Endodermal cell (in vitro differentiated cells): ENCODE measurements around the gene SLC36A3. TPM values are rescaled to one million over a fixed set of nuclear protein-coding genes. Genes with fewer than 3 reads are reported as not detected.

Experiments
- DNase-seq: peaks from one replicate; pipeline ENCODE4 v3.0.0-alpha.2; 2017
- H3K27ac ChIP-seq: 2 replicates; pipeline ENCODE4 v1.5.1; 2013; ENCODE audit warnings: mild to moderate bottlenecking, low read depth, low read length, moderate library complexity
- H3K27me3 ChIP-seq: 2 replicates; pipeline ENCODE4 v1.6.1; 2013; ENCODE audit warnings: mild to moderate bottlenecking, low read length, moderate library complexity; ENCODE audit not compliant: insufficient read depth, control insufficient read depth, poor library complexity, severe bottlenecking
- H3K36me3 ChIP-seq: 2 replicates; pipeline ENCODE4 v1.7.0; 2013; ENCODE audit warnings: mild to moderate bottlenecking, low read length, moderate library complexity; ENCODE audit not compliant: control insufficient read depth, insufficient read depth
- H3K4me1 ChIP-seq: one replicate; pipeline ENCODE4 v1.7.0; 2013; ENCODE audit warnings: low read length; ENCODE audit not compliant: control insufficient read depth, insufficient read depth
- H3K4me3 ChIP-seq: 2 replicates; pipeline ENCODE4 v1.5.1; 2013; ENCODE audit warnings: mild to moderate bottlenecking, low read length, moderate library complexity
- H3K9ac ChIP-seq: 2 replicates; pipeline ENCODE4 v1.6.1; 2013; ENCODE audit warnings: mild to moderate bottlenecking, low read length, moderate library complexity; ENCODE audit not compliant: poor library complexity, severe bottlenecking; ENCODE audit errors: extremely low read depth
- H3K9me3 ChIP-seq: 2 replicates; pipeline ENCODE4 v1.6.1; 2013; ENCODE audit warnings: mild to moderate bottlenecking, low read length, moderate library complexity; ENCODE audit not compliant: control insufficient read depth
- H3K27ac Mint-ChIP-seq: 2 replicates; pipeline ENCODE4 v1.8.0; 2020; ENCODE audit warnings: mixed read lengths
- H3K27me3 Mint-ChIP-seq: 2 replicates; pipeline ENCODE4 v1.8.0; 2021; ENCODE audit warnings: mild to moderate bottlenecking, mixed read lengths; ENCODE audit not compliant: insufficient read depth
- H3K36me3 Mint-ChIP-seq: 2 replicates; pipeline ENCODE4 v1.8.0; 2020; ENCODE audit warnings: low read depth, mixed read lengths
- H3K4me1 Mint-ChIP-seq: 2 replicates; pipeline ENCODE4 v1.8.0; 2020; ENCODE audit warnings: mixed read lengths
- H3K4me3 Mint-ChIP-seq: 2 replicates; pipeline ENCODE4 v1.8.0; 2020; ENCODE audit warnings: mild to moderate bottlenecking, moderate library complexity, mixed read lengths
- H3K9me3 Mint-ChIP-seq: 2 replicates; pipeline ENCODE4 v1.8.0; 2020; ENCODE audit warnings: mild to moderate bottlenecking, mixed read lengths
- WGBS, 2 experiments: methylation state at CpG; one replicate each; pipeline versions ENCODE4 v1.1.5 to v1.1.7; 2013; ENCODE audit warnings: missing lambda C conversion rate in 2 of 2, mixed read lengths in 1 of 2; ENCODE audit not compliant: insufficient coverage in 1 of 2, insufficient read length in 1 of 2; 5-methylcytosine and 5-hydroxymethylcytosine counted together
- total RNA-seq, 2 donors: library from RNA; stranded (reverse); fragmentation: NEBNext Ultra II Directional in 1 of 2; extraction: Animal tissue kit (Norgen Biotek cat#: 25700) in 1 of 2; gene quantifications; 2 replicates in 1 of 2; 3 replicates in 1 of 2; pipeline ENCODE4 v1.2.1, GENCODE V29; 2021
- TF ChIP-seq, protein P1 (sequence below): fragments of 200-600 bp; sonication (generic); conservative IDR thresholded peaks from 2 replicates; pipeline ENCODE4 v1.5.0; 2021; ENCODE audit warnings: antibody characterized with exemption, mild to moderate bottlenecking

SLC36A3 gene
- total RNA-seq, 2 donors from 2014 or later: not detected

DNA sequence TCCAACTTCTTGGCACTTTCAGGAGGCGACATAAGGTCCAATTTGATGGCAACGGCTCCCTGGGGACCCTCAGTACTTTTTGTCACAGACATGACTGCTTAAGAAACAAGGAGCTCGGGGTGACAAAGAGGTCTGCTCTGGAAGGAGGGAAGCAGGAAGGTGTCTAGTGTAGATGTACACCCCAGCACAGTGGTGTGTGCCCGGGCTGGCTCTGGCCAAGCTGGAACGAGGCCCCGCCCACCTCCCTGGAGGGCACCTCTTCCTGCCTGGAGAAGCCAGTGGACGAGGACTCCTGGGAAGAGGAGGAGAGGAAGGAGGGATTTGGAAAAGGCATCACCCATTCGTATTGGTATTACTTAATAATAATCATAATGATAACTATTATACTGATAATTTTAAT, 43.8 kb upstream of the SLC36A3 start, which contains the start of gene SLC36A2:
TSS of gene SLC36A2 (minus strand) at position 191 of the 400 bp plus-strand sequence. CDS start at position 92, 99 bp downstream.
- TF ChIP-seq, protein P1, sequence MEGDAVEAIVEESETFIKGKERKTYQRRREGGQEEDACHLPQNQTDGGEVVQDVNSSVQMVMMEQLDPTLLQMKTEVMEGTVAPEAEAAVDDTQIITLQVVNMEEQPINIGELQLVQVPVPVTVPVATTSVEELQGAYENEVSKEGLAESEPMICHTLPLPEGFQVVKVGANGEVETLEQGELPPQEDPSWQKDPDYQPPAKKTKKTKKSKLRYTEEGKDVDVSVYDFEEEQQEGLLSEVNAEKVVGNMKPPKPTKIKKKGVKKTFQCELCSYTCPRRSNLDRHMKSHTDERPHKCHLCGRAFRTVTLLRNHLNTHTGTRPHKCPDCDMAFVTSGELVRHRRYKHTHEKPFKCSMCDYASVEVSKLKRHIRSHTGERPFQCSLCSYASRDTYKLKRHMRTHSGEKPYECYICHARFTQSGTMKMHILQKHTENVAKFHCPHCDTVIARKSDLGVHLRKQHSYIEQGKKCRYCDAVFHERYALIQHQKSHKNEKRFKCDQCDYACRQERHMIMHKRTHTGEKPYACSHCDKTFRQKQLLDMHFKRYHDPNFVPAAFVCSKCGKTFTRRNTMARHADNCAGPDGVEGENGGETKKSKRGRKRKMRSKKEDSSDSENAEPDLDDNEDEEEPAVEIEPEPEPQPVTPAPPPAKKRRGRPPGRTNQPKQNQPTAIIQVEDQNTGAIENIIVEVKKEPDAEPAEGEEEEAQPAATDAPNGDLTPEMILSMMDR: no peak
- H3K27me3 ChIP-seq: no peaks in the 10 kb centered on the region
- no peak within 1 kb of the TSS for H3K9ac ChIP-seq
- no peaks in the 10 kb centered on the region for H3K36me3 Mint-ChIP-seq
- peaks cover 35% of the 10 kb centered on the region for H3K4me1 ChIP-seq
- peaks cover 50% of the 10 kb centered on the region for H3K4me1 Mint-ChIP-seq
- peaks cover 16% of the 10 kb centered on the region for H3K27me3 Mint-ChIP-seq
- H3K27ac Mint-ChIP-seq: peak within 1 kb of the TSS; percentile 90
- DNase-seq: no peak
- no peak within 1 kb of the TSS for H3K27ac ChIP-seq
- H3K9me3 Mint-ChIP-seq: peaks cover 6% of the 10 kb centered on the region
- peak within 1 kb of the TSS; percentile 1 for H3K4me3 Mint-ChIP-seq
- no peak within 1 kb of the TSS for H3K4me3 ChIP-seq
- no peaks in the 10 kb centered on the region for H3K36me3 ChIP-seq
- 88 to 93% methylated on average over 5 to 7 of the region's 8 CpGs for WGBS, 2 experiments
- peaks cover 16% of the 10 kb centered on the region for H3K9me3 ChIP-seq

DNA sequence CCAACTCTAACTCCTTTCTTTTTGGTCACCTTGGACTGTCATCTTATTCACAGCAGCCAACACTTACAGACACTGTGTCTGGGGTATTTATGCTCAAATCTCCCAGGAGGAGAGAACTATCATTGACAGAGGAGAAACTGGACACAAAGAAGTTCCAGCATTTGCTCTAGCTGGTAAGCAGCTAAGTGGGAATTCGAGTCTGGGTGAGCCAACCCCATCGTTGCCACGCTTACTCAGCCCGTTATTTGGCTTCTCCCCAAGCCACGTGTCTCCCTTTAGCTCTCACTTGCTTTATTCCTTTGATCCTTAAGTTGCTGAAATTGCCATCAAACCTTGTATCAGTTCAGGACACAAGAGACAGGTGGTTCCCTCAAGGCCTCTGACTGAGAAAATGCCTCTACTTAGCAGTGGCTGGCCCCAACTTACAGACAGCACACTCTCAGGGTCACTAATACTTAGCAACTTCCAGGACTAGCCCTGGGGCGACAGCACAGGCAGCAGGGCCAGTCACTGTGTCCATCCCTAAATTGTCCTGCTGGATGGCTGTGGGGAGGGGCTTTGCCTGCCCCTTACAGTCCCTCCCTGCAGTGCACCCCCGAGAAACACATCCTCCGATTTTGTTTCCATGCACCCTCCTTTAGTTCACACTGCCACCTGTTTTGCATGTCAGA, 42.4 kb upstream of the SLC36A3 start:
- Histone ChIP-seq H3K27me3 (no peaks in the 10 kb centered on the region), H3K9ac (no peak overlapping the region), H3K4me3 (no peak overlapping the region), H3K27ac (no peak overlapping the region), H3K36me3 (no peaks in the 10 kb centered on the region), H3K4me1 (peaks cover 35% of the 10 kb centered on the region), H3K9me3 (peaks cover 2% of the 10 kb centered on the region)
- H3K27me3 Mint-ChIP-seq: peaks cover 20% of the 10 kb centered on the region
- H3K9me3 Mint-ChIP-seq: no peaks in the 10 kb centered on the region
- TF ChIP-seq, protein P1: no peak
- H3K36me3 Mint-ChIP-seq: no peaks in the 10 kb centered on the region
- no peak for DNase-seq
- no peak overlapping the region for H3K4me3 Mint-ChIP-seq
- H3K4me1 Mint-ChIP-seq: peaks cover 52% of the 10 kb centered on the region
- H3K27ac Mint-ChIP-seq: peak overlapping the region; percentile 3
- 76 to 85% methylated on average over 8 of the region's 8 CpGs for WGBS, 2 experiments

DNA sequence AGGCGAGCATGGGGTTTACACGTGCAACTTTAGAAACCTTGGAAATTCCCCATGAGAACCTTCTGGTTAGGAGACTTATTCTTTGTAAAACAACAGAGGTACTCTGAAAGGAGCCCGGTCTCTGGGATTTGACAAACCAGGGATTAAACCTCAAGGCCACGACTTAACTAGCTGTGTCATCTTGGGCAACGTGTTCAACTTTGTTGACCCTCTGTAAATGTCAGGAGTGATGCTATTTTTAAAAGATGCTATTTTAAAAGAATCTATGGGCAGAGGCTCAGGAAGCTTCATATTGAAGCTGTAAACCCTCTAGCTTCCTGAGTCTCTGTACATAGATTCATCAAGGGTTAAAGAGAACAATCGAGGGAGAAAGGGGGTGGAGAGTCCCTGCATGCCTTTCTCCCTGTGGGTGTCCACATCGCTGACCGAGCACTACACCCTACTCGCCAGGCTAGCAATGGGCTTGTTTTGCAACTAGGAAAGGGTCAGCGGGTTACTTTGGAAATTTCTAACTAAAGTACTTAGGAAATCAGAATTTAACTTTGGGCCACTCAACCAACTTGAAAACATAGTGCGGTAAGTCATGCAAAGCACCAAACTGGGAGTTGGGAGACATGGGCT, 41.7 kb upstream of the SLC36A3 start:
- no peak for DNase-seq
- Mint-ChIP-seq H3K36me3 (no peaks in the 10 kb centered on the region), H3K27me3 (peaks cover 22% of the 10 kb centered on the region), H3K9me3 (no peaks in the 10 kb centered on the region), H3K4me1 (peaks cover 51% of the 10 kb centered on the region), H3K4me3 (no peak overlapping the region), H3K27ac (no peak overlapping the region)
- WGBS, 2 experiments: 61 to 66% methylated on average over 7 to 11 of the region's 11 CpGs
- Histone ChIP-seq H3K27me3 (no peaks in the 10 kb centered on the region), H3K4me1 (peaks cover 35% of the 10 kb centered on the region), H3K4me3 (no peak overlapping the region), H3K36me3 (no peaks in the 10 kb centered on the region), H3K9ac (no peak overlapping the region), H3K27ac (no peak overlapping the region), H3K9me3 (no peaks in the 10 kb centered on the region)
- TF ChIP-seq, protein P1: no peak
